ENCODE results near the gene CFAP90. TPM values are rescaled to one million over a fixed set of nuclear protein-coding genes. Genes with fewer than 3 reads are reported as not detected.

CFAP90 gene
- total and polyA plus RNA-seq, 7 donors = not detected

DNA sequence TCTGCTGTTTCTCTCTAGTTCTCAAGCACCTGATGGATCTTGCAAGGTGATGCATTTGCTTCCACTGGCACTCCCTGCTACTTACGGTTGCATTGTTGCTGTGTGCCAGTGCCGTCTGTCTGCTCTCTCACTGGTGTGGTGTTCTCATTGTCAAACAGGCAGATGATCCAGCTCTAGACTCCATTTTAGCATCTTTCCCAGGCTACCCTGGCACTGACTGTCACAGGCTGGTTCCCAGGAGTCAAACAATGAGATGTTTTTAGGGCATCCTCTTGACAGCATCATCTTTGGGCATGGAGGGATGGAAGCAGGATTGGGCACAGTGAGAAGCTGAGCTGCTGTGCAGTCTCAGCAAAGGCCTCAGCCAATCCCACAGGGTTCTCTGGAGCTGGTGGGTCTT lies 30.9 kb upstream of the CFAP90 start:
- no peak overlapping the region for H3K27ac ChIP-seq
- H3K27me3 ChIP-seq (ENCODE audit: insufficient read depth in 3 of 3, low read length in 2 of 3) = no peaks in the 10 kb centered on the region
- intact Hi-C loops (cut with DNase I) = no loop called here
- ATAC-seq = no peak
- TF ChIP-seq, protein P1, sequence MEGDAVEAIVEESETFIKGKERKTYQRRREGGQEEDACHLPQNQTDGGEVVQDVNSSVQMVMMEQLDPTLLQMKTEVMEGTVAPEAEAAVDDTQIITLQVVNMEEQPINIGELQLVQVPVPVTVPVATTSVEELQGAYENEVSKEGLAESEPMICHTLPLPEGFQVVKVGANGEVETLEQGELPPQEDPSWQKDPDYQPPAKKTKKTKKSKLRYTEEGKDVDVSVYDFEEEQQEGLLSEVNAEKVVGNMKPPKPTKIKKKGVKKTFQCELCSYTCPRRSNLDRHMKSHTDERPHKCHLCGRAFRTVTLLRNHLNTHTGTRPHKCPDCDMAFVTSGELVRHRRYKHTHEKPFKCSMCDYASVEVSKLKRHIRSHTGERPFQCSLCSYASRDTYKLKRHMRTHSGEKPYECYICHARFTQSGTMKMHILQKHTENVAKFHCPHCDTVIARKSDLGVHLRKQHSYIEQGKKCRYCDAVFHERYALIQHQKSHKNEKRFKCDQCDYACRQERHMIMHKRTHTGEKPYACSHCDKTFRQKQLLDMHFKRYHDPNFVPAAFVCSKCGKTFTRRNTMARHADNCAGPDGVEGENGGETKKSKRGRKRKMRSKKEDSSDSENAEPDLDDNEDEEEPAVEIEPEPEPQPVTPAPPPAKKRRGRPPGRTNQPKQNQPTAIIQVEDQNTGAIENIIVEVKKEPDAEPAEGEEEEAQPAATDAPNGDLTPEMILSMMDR (IDR thresholded peaks at IDR 0.05) = no peak
- WGBS, 3 donors = 85 to 98% (median 91%) methylated on average over 2 of the region's 2 CpGs
- DNase-seq = no peak
- H3K9me3 ChIP-seq = no peaks in the 10 kb centered on the region
- peaks cover 16 to 99% of the 10 kb centered on the region in 2 donors for H3K36me3 ChIP-seq (ENCODE audit: insufficient read depth in 1 of 2, low read depth in 1 of 2)
- no peaks in the 10 kb centered on the region for H3K4me1 ChIP-seq
- H3K4me3 ChIP-seq = no peak overlapping the region

DNA sequence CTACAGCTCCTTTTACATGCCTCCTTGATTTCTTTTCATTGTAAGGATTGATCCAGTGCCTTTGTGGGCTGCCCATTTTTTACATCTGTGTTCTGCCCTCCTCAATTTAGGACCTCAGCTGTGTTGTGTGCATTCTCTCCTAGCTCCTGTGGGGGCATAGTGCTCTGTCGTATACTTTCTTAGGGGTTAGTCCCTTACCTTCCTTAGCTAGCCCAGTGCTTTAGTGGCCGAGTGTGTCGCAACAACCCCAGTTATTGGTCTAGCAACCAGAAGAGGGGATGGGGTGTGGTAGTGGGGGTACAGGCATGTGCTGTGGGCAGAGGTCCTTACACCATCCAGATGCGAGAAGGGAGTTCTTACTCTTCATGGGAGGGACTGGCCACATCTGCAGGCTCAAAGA lies 30.2 kb upstream of the CFAP90 start:
- Histone ChIP-seq H3K36me3 (ENCODE audit: insufficient read depth in 1 of 2, low read depth in 1 of 2) (peaks cover 16 to 99% of the 10 kb centered on the region in 2 donors), H3K27me3 (ENCODE audit: insufficient read depth in 3 of 3, low read length in 2 of 3) (no peaks in the 10 kb centered on the region), H3K4me1 (no peaks in the 10 kb centered on the region), H3K9me3 (no peaks in the 10 kb centered on the region), H3K27ac (no peak overlapping the region), H3K4me3 (no peak overlapping the region)
- TF ChIP-seq, protein P1 (IDR thresholded peaks at IDR 0.05) = no peak
- intact Hi-C loops (cut with DNase I) = no loop called here
- DNase-seq = no peak
- no peak for ATAC-seq
- 89 to 90% (median 90%) methylated on average over 4 of the region's 4 CpGs for WGBS, 3 donors

DNA sequence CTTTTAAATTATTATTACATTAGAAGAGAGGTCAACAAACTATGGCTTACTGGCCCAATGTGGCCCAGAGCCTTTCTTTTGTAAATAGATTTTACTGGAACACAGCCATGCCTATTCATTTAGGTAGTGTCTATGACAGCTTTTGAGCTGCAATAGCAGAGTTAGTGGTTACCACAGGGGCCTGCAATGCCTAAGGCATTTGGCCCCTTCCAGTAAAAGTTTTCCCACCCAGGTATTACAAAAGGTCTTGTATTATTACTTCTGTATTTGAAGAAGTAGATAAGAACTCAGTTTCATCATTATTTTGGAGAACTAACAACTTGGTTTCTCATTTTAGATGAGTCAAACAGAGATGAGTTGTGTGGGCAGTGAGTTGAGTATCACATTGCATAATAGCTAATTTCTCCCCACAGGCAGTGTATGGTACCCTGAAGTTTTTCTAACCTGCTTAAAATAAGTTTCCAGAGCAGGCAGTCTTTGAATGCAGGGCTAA lies 27.5 kb upstream of the CFAP90 start:
- intact Hi-C loops (cut with DNase I) = no loop called here
- Histone ChIP-seq H3K9me3 (no peaks in the 10 kb centered on the region), H3K36me3 (ENCODE audit: insufficient read depth in 1 of 2, low read depth in 1 of 2) (peaks cover 16 to 95% of the 10 kb centered on the region in 2 donors), H3K27ac (no peak overlapping the region), H3K4me3 (no peak overlapping the region), H3K4me1 (no peaks in the 10 kb centered on the region), H3K27me3 (ENCODE audit: insufficient read depth in 3 of 3, low read length in 2 of 3) (no peaks in the 10 kb centered on the region)
- TF ChIP-seq, protein P1 (IDR thresholded peaks at IDR 0.05) = no peak
- DNase-seq (no peak), ATAC-seq (peak in 1 of 4 donors; percentile 50)

DNA sequence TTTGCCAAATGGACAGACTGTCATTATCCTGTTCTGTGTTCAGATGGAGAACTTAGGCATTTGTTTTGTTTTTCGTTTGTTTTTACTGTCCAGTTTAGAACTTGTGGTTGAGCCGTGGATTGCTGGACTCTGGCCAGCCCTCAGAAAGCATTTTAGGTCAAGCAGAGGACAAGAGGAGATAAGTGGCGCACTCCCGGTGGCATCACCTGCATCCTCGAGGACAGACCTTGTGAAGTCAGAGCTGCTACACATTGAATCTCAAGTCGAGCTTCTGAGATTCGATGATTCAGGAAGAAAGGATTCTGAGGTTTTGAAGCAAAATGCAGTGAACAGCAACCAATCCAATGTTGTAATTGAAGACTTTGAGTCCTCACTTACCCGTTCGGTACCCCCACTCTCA lies 26.9 kb upstream of the CFAP90 start:
- no peak overlapping the region for H3K27ac ChIP-seq
- no peaks in the 10 kb centered on the region for H3K27me3 ChIP-seq (ENCODE audit: insufficient read depth in 3 of 3, low read length in 2 of 3)
- ATAC-seq (no peak), DNase-seq (no peak)
- no peak overlapping the region for H3K4me3 ChIP-seq
- no peaks in the 10 kb centered on the region for H3K9me3 ChIP-seq
- no peaks in the 10 kb centered on the region for H3K4me1 ChIP-seq
- TF ChIP-seq, protein P1 (IDR thresholded peaks at IDR 0.05) = no peak
- H3K36me3 ChIP-seq (ENCODE audit: insufficient read depth in 1 of 2, low read depth in 1 of 2) = peaks cover 16 to 95% of the 10 kb centered on the region in 2 donors
- WGBS, 3 donors = 76 to 88% (median 85%) methylated on average over 9 of the region's 9 CpGs
- intact Hi-C loops (cut with DNase I) = no loop called here

DNA sequence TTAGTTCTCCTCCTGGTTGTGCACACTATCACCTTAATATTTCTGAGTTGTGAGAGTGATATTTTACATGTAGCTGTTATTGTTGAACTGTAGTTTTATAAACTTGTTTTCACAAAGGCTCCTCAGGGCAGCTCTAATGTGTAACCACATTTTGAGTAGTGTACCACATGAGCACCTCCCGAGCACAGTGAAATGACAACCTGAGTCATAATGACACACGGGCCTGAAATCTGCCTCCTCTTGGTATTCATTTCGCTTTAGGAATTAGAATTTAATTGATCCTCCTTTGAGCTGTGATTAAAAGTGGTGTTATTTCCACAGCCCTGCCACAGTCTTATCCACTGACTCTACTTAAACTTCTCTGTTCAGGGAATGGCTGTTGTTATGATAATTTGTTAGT lies 25.9 kb upstream of the CFAP90 start:
- TF ChIP-seq, protein P1 (IDR thresholded peaks at IDR 0.05) = no peak
- DNase-seq (no peak), ATAC-seq (peak in 3 of 4 donors; percentile 45 to 65 (median 56))
- H3K27me3 ChIP-seq (ENCODE audit: insufficient read depth in 3 of 3, low read length in 2 of 3) = no peaks in the 10 kb centered on the region
- H3K27ac ChIP-seq = no peak overlapping the region
- no peak overlapping the region for H3K4me3 ChIP-seq
- WGBS, 3 donors = 84 to 93% (median 85%) methylated on average over 3 of the region's 3 CpGs
- no peaks in the 10 kb centered on the region for H3K9me3 ChIP-seq
- H3K36me3 ChIP-seq (ENCODE audit: insufficient read depth in 1 of 2, low read depth in 1 of 2) = peaks cover 12 to 95% of the 10 kb centered on the region in 2 donors
- intact Hi-C loops (cut with DNase I) = no loop called here
- peaks cover 6% of the 10 kb centered on the region for H3K4me1 ChIP-seq
